Progenitor cell of endocrine pancreas (in vitro differentiated cells): Measurements from ENCODE around the gene CAMKMT. TPM values are rescaled to one million over a fixed set of nuclear protein-coding genes. Genes with fewer than 3 reads are reported as not detected.

Experiments used
- DNase-seq: peaks from one replicate; pipeline ENCODE4 v3.0.0; 2021; ENCODE audit warnings: low spot score; ENCODE audit not compliant: unreplicated experiment
- H3K27ac Mint-ChIP-seq: 2 replicates; pipeline ENCODE4 v1.8.0; 2021; ENCODE audit warnings: mild to moderate bottlenecking, moderate library complexity, mixed read lengths
- H3K27me3 Mint-ChIP-seq: 2 replicates; pipeline ENCODE4 v1.8.0; 2021; ENCODE audit warnings: mixed read lengths
- H3K36me3 Mint-ChIP-seq: 2 replicates; pipeline ENCODE4 v1.8.0; 2022; ENCODE audit warnings: mixed read lengths; ENCODE audit not compliant: insufficient read depth
- H3K4me1 Mint-ChIP-seq: 2 replicates; pipeline ENCODE4 v1.8.0; 2021; ENCODE audit warnings: low read depth, mixed read lengths
- H3K4me3 Mint-ChIP-seq: 2 replicates; pipeline ENCODE4 v1.8.0; 2021; ENCODE audit warnings: low read depth, mild to moderate bottlenecking, moderate library complexity, mixed read lengths
- H3K9me3 Mint-ChIP-seq: 2 replicates; pipeline ENCODE4 v1.8.0; 2021; ENCODE audit warnings: low read depth, mixed read lengths
- CTCF ChIP-seq: fragments of 200-600 bp; sonication (generic); IDR thresholded peaks from one replicate; pipeline ENCODE4 v1.5.0; 2021; ENCODE audit warnings: antibody characterized with exemption, mild to moderate bottlenecking; ENCODE audit not compliant: unreplicated experiment
- total RNA-seq: library from RNA; stranded (reverse); gene quantifications from 2 replicates; pipeline ENCODE4 v1.2.1, GENCODE V29; 2021

Gene CAMKMT
- total RNA-seq, 1 donor from 2014 or later, result 20.3 TPM

GRCh38 chr2:44566059-44566458 is 204.3 kb downstream of the CAMKMT start:
- H3K27ac Mint-ChIP-seq, result no peak overlapping the region
- no peaks in the 10 kb centered on the region for H3K27me3 Mint-ChIP-seq
- DNase-seq, result no peak
- no peak overlapping the region for H3K4me3 Mint-ChIP-seq
- H3K9me3 Mint-ChIP-seq, result no peaks in the 10 kb centered on the region
- no peaks in the 10 kb centered on the region for H3K36me3 Mint-ChIP-seq
- TF ChIP-seq CTCF, result no peak
- peaks cover 2% of the 10 kb centered on the region for H3K4me1 Mint-ChIP-seq

- TF ChIP-seq CTCF, result no peak
- H3K4me1 Mint-ChIP-seq, result peaks cover 3% of the 10 kb centered on the region
- H3K36me3 Mint-ChIP-seq, result no peaks in the 10 kb centered on the region
- no peak for DNase-seq
- H3K27ac Mint-ChIP-seq, result no peak overlapping the region
- no peak overlapping the region for H3K4me3 Mint-ChIP-seq
- H3K9me3 Mint-ChIP-seq, result no peaks in the 10 kb centered on the region
- no peaks in the 10 kb centered on the region for H3K27me3 Mint-ChIP-seq
These were observed 207.7 kb downstream of the CAMKMT start for GRCh38 chr2:44569491-44569890.

GRCh38 chr2:44570271-44570670 is 208.5 kb downstream of the CAMKMT start:
- Mint-ChIP-seq H3K9me3 (no peaks in the 10 kb centered on the region), H3K4me3 (no peak overlapping the region), H3K36me3 (no peaks in the 10 kb centered on the region), H3K27me3 (no peaks in the 10 kb centered on the region), H3K27ac (no peak overlapping the region), H3K4me1 (peaks cover 3% of the 10 kb centered on the region)
- no peak for DNase-seq
- no peak for TF ChIP-seq CTCF

GRCh38 chr2:44570777-44571176 is 209.0 kb downstream of the CAMKMT start:
- H3K36me3 Mint-ChIP-seq, result no peaks in the 10 kb centered on the region
- TF ChIP-seq CTCF, result no peak

GRCh38 chr2:44572196-44572900 is 210.6 kb downstream of the CAMKMT start:
- Mint-ChIP-seq H3K27me3 (peaks cover 3% of the 10 kb centered on the region), H3K4me3 (no peak overlapping the region), H3K9me3 (no peaks in the 10 kb centered on the region), H3K27ac (no peak overlapping the region), H3K36me3 (no peaks in the 10 kb centered on the region), H3K4me1 (peaks cover 5% of the 10 kb centered on the region)
- DNase-seq, result no peak
- no peak for TF ChIP-seq CTCF

More at GRCh38 chr2:44570777-44571176, 209.0 kb downstream of the CAMKMT start:
- Mint-ChIP-seq H3K27me3 (no peaks in the 10 kb centered on the region), H3K9me3 (no peaks in the 10 kb centered on the region), H3K4me1 (peaks cover 3% of the 10 kb centered on the region), H3K27ac (no peak overlapping the region), H3K4me3 (no peak overlapping the region)
- no peak for DNase-seq
